Right renal pelvis (tissue), 4 donors: Measurements from ENCODE around the gene SCP2D1. TPM values are rescaled to one million over a fixed set of nuclear protein-coding genes. Genes with fewer than 3 reads are reported as not detected.

Experiments used
- DNase-seq, 4 donors: peaks; one replicate each; pipeline ENCODE4 v3.0.0-alpha.2; 2013; ENCODE audit warnings: low read depth in 4 of 4, low spot score in 3 of 4, missing footprints in 1 of 4
- polyA plus RNA-seq, 4 donors: library from polyadenylated mRNA; unstranded; fragments of 120-200 nt; gene quantifications; one replicate each; pipeline ENCODE4 v1.2.1, GENCODE V29; 2013; ENCODE audit not compliant: insufficient read length in 4 of 4

Gene SCP2D1
- polyA plus RNA-seq, 4 donors: not detected

DNA sequence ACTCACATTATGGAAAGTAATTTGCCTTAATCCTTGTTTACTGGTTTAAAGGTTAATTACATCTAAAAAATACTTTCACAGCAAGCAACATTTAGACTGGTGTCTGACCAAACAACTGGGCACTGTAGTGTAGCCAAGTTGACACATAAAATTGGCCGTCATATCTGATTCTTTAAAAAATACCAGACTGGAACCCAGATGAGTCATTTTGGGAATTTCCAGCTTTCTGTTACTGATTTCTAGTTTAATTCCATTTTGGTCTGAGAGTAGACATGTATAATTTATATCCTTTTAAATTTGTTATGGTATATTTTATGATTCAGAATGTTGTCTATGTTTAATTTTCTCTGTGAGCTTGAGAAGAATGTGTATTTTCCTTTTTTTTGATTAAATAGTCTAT is 44.1 kb downstream of the SCP2D1 start:
- no peak for DNase-seq

DNA sequence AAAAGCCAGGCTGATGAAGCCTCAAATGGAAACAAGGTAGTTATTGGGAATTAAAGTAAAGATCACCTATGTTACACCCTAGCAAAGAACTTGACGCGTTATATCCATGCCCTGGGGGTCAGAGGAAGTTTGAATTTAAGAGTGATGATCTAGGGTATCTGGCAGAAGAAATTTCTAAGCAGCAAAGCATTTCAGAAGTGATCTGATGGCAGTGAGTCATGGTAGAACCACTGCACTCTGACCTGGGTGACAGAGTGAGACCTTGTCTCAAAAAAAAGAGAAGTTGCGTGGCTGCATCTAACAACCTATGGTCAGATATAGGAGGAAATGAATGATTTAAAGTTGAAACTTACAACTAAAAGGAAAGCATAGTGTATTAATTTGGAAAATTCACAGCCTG is 45.2 kb downstream of the SCP2D1 start:
- DNase-seq: no peak

Other genes starting within 250 kb of the SCP2D1 start
- gene SMIM26, start 246.4 kb upstream of the SCP2D1 start, polyA plus RNA-seq: 10 to 100 TPM; 89.3 to 98.9 (median 93.2) TPM
- 10 to 100 TPM; 25.9 to 32.7 (median 31.9) TPM for gene DTD1, start 225.7 kb upstream of the SCP2D1 start, polyA plus RNA-seq